ENCODE results near the gene GRIA4.

GRCh38 chr11:105802390-105802789, 192.5 kb downstream of the GRIA4 start:
- TF ChIP-seq CTCF (IDR thresholded peaks at IDR 0.05): no peak
- no peak for TF ChIP-seq EZH2phosphoT487 (IDR thresholded peaks at IDR 0.05)

All from neural progenitor cell (in vitro differentiated cells).